HepG2 (cell line): ENCODE results near the gene MYPN. TPM values are rescaled to one million over a fixed set of nuclear protein-coding genes. Genes with fewer than 3 reads are reported as not detected.
A peak's percentile ranks its signal among the peaks of the same experiment; 100 is the strongest.

Experiments
- ATAC-seq: fragments of 200-7000 bp; cut with Tn5 transposase; 3 replicates; pipeline ENCODE4 v1.9.1; 2020; ENCODE audit warnings: mild to moderate bottlenecking, moderate library complexity
- BruUV-seq: library from RNA; stranded (reverse); fragments of 400-500 nt; replicated peaks from 2 replicates; lab custom pipeline; 2021; lab: Mats Ljungman, UMichigan
- CTCF ChIA-PET: fragments of 300-600 bp; formaldehyde crosslinking; extraction: SDS; loops from one replicate; lab custom pipeline; 2021; ENCODE audit warnings: low total read pairs, inconsistent platforms, low intra/inter-chr PET ratio; lab: Yijun Ruan, JAX
- POLR2A ChIA-PET: fragments of 350-600 bp; sonication (Branson Sonifier 250); formaldehyde crosslinking; loops from one replicate; lab custom pipeline; 2020; ENCODE audit warnings: antibody characterized with exemption, inconsistent platforms; lab: Yijun Ruan, JAX
- DNase-seq: peaks from one replicate; pipeline ENCODE4 v3.0.0-alpha.2; 2015; ENCODE audit warnings: low spot score
- FAIRE-seq: peaks from 3 replicates; lab custom pipeline; 2011; peaks lifted over from hg19 to GRCh38; lab: Jason Lieb, UNC
- H2AFZ ChIP-seq: one replicate; pipeline ENCODE4 v1.6.1; 2011; ENCODE audit warnings: low read length, inconsistent platforms
- H3K27ac ChIP-seq: fragments of 300-600 bp; 3 replicates; pipeline ENCODE4 v1.8.0; 2011; ENCODE audit warnings: mixed run types, mild to moderate bottlenecking, mixed read lengths, low read length, inconsistent platforms; ENCODE audit not compliant: insufficient read depth; ENCODE audit errors: extremely low read length
- H3K27me3 ChIP-seq, 2 experiments: fragments of 200-600 bp in 1 of 2; 2 replicates in 1 of 2; 3 replicates in 1 of 2; pipeline versions ENCODE4 v1.6.0 to v1.8.0; 2011; ENCODE audit warnings: low read length in 2 of 2, mild to moderate bottlenecking in 2 of 2, moderate library complexity in 2 of 2, inconsistent platforms in 1 of 2; ENCODE audit not compliant: insufficient read depth in 2 of 2, control insufficient read depth in 1 of 2
- H3K36me3 ChIP-seq, 2 experiments: fragments of 200-600 bp in 1 of 2; replicated peaks in 1 of 2; 2 replicates in 1 of 2; 3 replicates in 1 of 2; pipeline versions ENCODE4 v1.5.1 to v1.8.0; 2011; ENCODE audit warnings: low read length in 2 of 2, inconsistent platforms in 1 of 2; ENCODE audit not compliant: insufficient read depth in 2 of 2, control insufficient read depth in 1 of 2
- H3K4me1 ChIP-seq: 2 replicates; pipeline ENCODE4 v1.5.1; 2012; ENCODE audit warnings: low read length, inconsistent platforms; ENCODE audit not compliant: insufficient read depth
- H3K4me2 ChIP-seq: 2 replicates; pipeline ENCODE4 v1.6.0; 2011; ENCODE audit warnings: low read depth, low read length, inconsistent platforms
- H3K4me3 ChIP-seq, 3 experiments: fragments of 200-600 bp in 1 of 3; sonication (generic), shearing (Covaris generic) in 1 of 3; replicated peaks in 1 of 3; 2 replicates each; pipeline ENCODE4 v1.5.1; 2011 to 2016; ENCODE audit warnings: low read length in 3 of 3, inconsistent platforms in 2 of 3, low read depth in 2 of 3, mild to moderate bottlenecking in 2 of 3, control low read depth in 1 of 3, mixed read lengths in 1 of 3; ENCODE audit not compliant: insufficient read depth in 1 of 3
- H3K79me2 ChIP-seq: one replicate; pipeline ENCODE4 v1.6.1; 2011; ENCODE audit warnings: low read length, inconsistent platforms; ENCODE audit not compliant: insufficient read depth
- H3K9ac ChIP-seq: 2 replicates; pipeline ENCODE4 v1.6.0; 2011; ENCODE audit warnings: mild to moderate bottlenecking, low read depth, low read length, inconsistent platforms; ENCODE audit not compliant: insufficient read depth
- H3K9me3 ChIP-seq: 2 replicates; pipeline ENCODE4 v1.5.1; 2012; ENCODE audit warnings: mild to moderate bottlenecking, low read length
- H4K20me1 ChIP-seq: 2 replicates; pipeline ENCODE4 v1.6.0; 2011; ENCODE audit warnings: inconsistent platforms, mild to moderate bottlenecking, low read length, moderate library complexity; ENCODE audit not compliant: insufficient read depth
- IRF2 ChIP-seq: IDR thresholded peaks from 2 replicates; pipeline ENCODE4 v1.6.1; 2018; ENCODE audit warnings: missing genetic modification reagents, missing compliant biosample characterization
- KDM6A ChIP-seq: IDR thresholded peaks from 2 replicates; pipeline ENCODE4 v1.6.1; 2016; ENCODE audit warnings: low read depth
- KLF16 ChIP-seq, 2 experiments: sonication (generic) in 1 of 2; formaldehyde crosslinking in 1 of 2; IDR thresholded peaks; 2 replicates each; pipeline versions ENCODE4 v1.6.1 to v1.8.0; 2016 to 2023; ENCODE audit warnings: missing genetic modification reagents in 2 of 2, missing compliant biosample characterization in 1 of 2
- MZF1 ChIP-seq: sonication (generic); formaldehyde crosslinking; IDR thresholded peaks from 2 replicates; pipeline ENCODE4 v1.8.1; 2023; ENCODE audit warnings: mild to moderate bottlenecking, missing genetic modification reagents, borderline replicate concordance
- PRDM4 ChIP-seq: sonication (generic); formaldehyde crosslinking; IDR thresholded peaks from 2 replicates; pipeline ENCODE4 v1.9.0; 2021; ENCODE audit warnings: missing genetic modification reagents, borderline replicate concordance
- RBFOX2 ChIP-seq: fragments of 200-400 bp; formaldehyde crosslinking; IDR thresholded peaks from 2 replicates; pipeline ENCODE4 v1.6.1; 2017; ENCODE audit warnings: low read depth, mild to moderate bottlenecking, low read length
- SKIL ChIP-seq: sonication (generic); formaldehyde crosslinking; IDR thresholded peaks from 2 replicates; pipeline ENCODE4 v1.8.0; 2022; ENCODE audit warnings: missing genetic modification reagents, mild to moderate bottlenecking, moderate library complexity, borderline replicate concordance
- STAG1 ChIP-seq: sonication (generic); formaldehyde crosslinking; IDR thresholded peaks from 2 replicates; pipeline ENCODE4 v1.4.0; 2020; ENCODE audit warnings: missing genetic modification reagents
- TEAD3 ChIP-seq: optimal IDR thresholded peaks from 2 replicates; pipeline ENCODE3; 2016; ENCODE audit warnings: borderline replicate concordance
- ZBTB7A ChIP-seq: sonication (generic); formaldehyde crosslinking; IDR thresholded peaks from 2 replicates; pipeline ENCODE4 v1.8.0; 2022; ENCODE audit warnings: mild to moderate bottlenecking, missing genetic modification reagents
- ZNF513 ChIP-seq: sonication (generic); formaldehyde crosslinking; conservative IDR thresholded peaks from 2 replicates; pipeline ENCODE4 v1.5.0; 2020; ENCODE audit warnings: missing genetic modification reagents
- ZNF672 ChIP-seq: sonication (generic); formaldehyde crosslinking; IDR thresholded peaks from 2 replicates; pipeline ENCODE4 v1.8.1; 2022; ENCODE audit warnings: missing genetic modification reagents
- WGBS: methylation state at CpG from one replicate; pipeline ENCODE4 v1.1.6; 2017; ENCODE audit warnings: low lambda C conversion rate; 5-methylcytosine and 5-hydroxymethylcytosine counted together
- in situ Hi-C: cut with HindIII; loops from 2 replicates; pipeline ENCODE4 v1.10.0; 2017; ENCODE audit warnings: low pct_unique_long_range_greater_than_20kb; ENCODE audit not compliant: extremely low pct_ligation_motif_present
- intact Hi-C: fragments of 100-400 bp; cut with micrococcal nuclease; formaldehyde crosslinking; loops from one replicate; pipeline ENCODE4 v1.10.0; 2022; ENCODE audit not compliant: unreplicated experiment
- polyA plus RNA-seq, 8 experiments: library from polyadenylated mRNA; depleted of rRNA in 3 of 8; stranded (reverse) in 7 of 8; unstranded in 1 of 8; fragments of >200 nt; fragmentation: Illumina TruSeq in 4 of 8; extraction: Trizol in 4 of 8; gene quantifications; 2 replicates each; pipeline versions ENCODE4 v1.2.1 to v1.2.3, GENCODE V29; 2011 to 2016; ENCODE audit warnings: low read depth in 4 of 8, missing spikeins in 1 of 8, mixed read lengths in 1 of 8; ENCODE audit not compliant: insufficient read depth in 1 of 8
- total RNA-seq, 5 experiments: library from RNA; depleted of rRNA; stranded (reverse); fragments of >200 nt; fragmentation: Illumina TruSeq; extraction: Trizol; gene quantifications; 2 replicates each; pipeline ENCODE4 v1.2.3, GENCODE V29; 2016; ENCODE audit warnings: low read depth in 1 of 5
- TF ChIP-seq, protein P1 (sequence below): sonication (generic); formaldehyde crosslinking; IDR thresholded peaks from 2 replicates; pipeline ENCODE4; 2020; ENCODE audit warnings: missing genetic modification reagents, mild to moderate bottlenecking, borderline replicate concordance

MYPN gene
- total and polyA plus RNA-seq, 2 of the 13 experiments (the other 11 are each of a cell fraction or from before 2014, with no cell fraction given), result not detected

DNA sequence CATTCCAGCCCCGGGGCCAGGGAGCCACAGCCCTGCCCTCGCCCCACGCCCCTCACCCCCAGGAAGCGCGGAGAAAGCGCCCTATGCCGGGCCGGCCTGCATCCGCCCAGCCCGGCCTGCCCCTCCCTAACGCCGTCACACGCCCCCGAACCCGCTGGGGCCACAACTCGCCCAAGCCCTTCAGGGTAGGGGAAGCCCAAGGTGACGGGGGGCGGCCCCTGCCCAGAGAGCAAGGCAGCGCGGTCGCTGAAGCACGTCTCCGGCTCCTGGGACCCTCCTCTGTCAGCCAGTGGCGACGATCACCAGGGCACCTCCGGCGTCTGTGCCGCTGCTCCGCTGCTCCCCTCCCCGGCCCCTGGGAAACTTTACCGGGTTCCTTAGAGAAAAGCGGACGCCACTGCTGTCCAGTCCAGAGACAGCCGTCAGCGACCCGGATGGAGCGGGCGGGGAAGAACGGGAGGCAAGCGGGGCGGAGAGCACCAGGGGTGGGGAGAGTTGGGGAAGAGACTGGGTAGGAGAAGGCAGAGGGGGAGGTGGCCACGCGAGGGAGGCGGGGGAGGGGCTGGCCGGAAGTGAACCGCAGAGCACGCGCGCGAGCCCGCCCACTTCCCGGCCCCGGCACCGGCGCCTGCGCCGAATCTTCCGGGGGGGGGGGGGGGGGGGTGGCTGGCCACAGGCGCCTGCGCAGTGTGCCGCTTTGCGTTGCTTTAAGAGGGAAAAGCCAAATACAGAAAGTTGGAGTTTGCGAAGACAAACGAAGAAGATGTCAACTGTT, 34.3 kb upstream of the MYPN start, which contains the start of gene HERC4:
TSS of gene HERC4 (minus strand) at position 509 of the 775 bp plus-strand sequence. CDS start 2,175 bp downstream, outside the sequence.
- CTCF ChIA-PET, result no interaction called here
- Histone ChIP-seq H3K36me3 (peaks cover 0 to 10% of the 10 kb centered on the region in 2 experiments; a peak in 1 of 5 replicates), H3K9ac (peak within 1 kb of the TSS; percentile 92), H3K27ac (peak within 1 kb of the TSS; percentile 96), H3K4me1 (peaks cover 37% of the 10 kb centered on the region), H3K4me2 (peak within 1 kb of the TSS; percentile 78), H3K27me3 (no peaks in the 10 kb centered on the region), H2AFZ (peak within 1 kb of the TSS; percentile 100), H3K9me3 (no peaks in the 10 kb centered on the region), H3K79me2 (peaks cover 40% of the 10 kb centered on the region), H3K4me3 (peak within 1 kb of the TSS; percentile 91 to 99 (median 94)), H4K20me1 (no peaks in the 10 kb centered on the region; the same call in 1 of the 2 replicates)
- POLR2A ChIA-PET, result no interaction called here
- no peak for FAIRE-seq
- peak; percentile 83 for DNase-seq
- in situ Hi-C loops, result no loop called here
- peak; percentile 98 for ATAC-seq
- intact Hi-C loops, result loop anchor here (1.0 to 10.0 kb wide), 3 partner anchors 50 to 220 kb away; no protein-coding TSS in a partner anchor
- WGBS, result 2% methylated on average over 25 of the region's 64 CpGs
- no TSS peak for BruUV-seq
- no peak for TF ChIP-seq PRDM4
- TF ChIP-seq ZNF672 (CRISPR knock-in tag), result 0 out of 2 replicates have a peak, but pooled peaks have one; percentile 38
- TF ChIP-seq, protein P1, sequence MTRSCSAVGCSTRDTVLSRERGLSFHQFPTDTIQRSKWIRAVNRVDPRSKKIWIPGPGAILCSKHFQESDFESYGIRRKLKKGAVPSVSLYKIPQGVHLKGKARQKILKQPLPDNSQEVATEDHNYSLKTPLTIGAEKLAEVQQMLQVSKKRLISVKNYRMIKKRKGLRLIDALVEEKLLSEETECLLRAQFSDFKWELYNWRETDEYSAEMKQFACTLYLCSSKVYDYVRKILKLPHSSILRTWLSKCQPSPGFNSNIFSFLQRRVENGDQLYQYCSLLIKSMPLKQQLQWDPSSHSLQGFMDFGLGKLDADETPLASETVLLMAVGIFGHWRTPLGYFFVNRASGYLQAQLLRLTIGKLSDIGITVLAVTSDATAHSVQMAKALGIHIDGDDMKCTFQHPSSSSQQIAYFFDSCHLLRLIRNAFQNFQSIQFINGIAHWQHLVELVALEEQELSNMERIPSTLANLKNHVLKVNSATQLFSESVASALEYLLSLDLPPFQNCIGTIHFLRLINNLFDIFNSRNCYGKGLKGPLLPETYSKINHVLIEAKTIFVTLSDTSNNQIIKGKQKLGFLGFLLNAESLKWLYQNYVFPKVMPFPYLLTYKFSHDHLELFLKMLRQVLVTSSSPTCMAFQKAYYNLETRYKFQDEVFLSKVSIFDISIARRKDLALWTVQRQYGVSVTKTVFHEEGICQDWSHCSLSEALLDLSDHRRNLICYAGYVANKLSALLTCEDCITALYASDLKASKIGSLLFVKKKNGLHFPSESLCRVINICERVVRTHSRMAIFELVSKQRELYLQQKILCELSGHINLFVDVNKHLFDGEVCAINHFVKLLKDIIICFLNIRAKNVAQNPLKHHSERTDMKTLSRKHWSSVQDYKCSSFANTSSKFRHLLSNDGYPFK (CRISPR knock-in tag), result peak; percentile 66; the same call in 1 of the 2 replicates
- peak; percentile 33; the same call in 1 of the 2 replicates for TF ChIP-seq SKIL (CRISPR knock-in tag)
- peak; percentile 37 for TF ChIP-seq TEAD3 (CRISPR knock-in tag)
- TF ChIP-seq ZBTB7A (CRISPR knock-in tag), result peak; percentile 82
- peak in 1 of 2 experiments; percentile 80; a peak in 1 of 4 replicates for TF ChIP-seq KLF16 (CRISPR knock-in tag; IDR thresholded peaks at IDR 0.05)
- TF ChIP-seq STAG1, result no peak
- TF ChIP-seq ZNF513 (CRISPR knock-in tag), result 0 out of 2 replicates have a peak, but pooled peaks have one; percentile 36
- no peak for TF ChIP-seq MZF1 (CRISPR knock-in tag)
- 0 out of 2 replicates have a peak, but pooled peaks have one; percentile 32 for TF ChIP-seq KDM6A (CRISPR knock-in tag)
- peak; percentile 25 for TF ChIP-seq IRF2
- peak; percentile 84 for TF ChIP-seq RBFOX2
